ENCODE data around the gene FAM117A. TPM values are rescaled to one million over a fixed set of nuclear protein-coding genes. Genes with fewer than 3 reads are reported as not detected.

The FAM117A gene
- total and polyA plus RNA-seq, 12 donors, result 4.6 to 16.3 (median 10.3) TPM

- Histone ChIP-seq H3K4me3 (no peak overlapping the region), H3K27me3 (no peaks in the 10 kb centered on the region), H3K27ac (peak overlapping the region in 4 of 5 donors; percentile 5 to 61 (median 38)), H3K9me3 (replicated peaks in 1 of 3) (no peaks in the 10 kb centered on the region), H3K36me3 (replicated peaks in 1 of 2) (peaks cover 0 to 66% of the 10 kb centered on the region in 2 donors), H3K4me1 (replicated peaks in 1 of 2) (peaks cover 11 to 14% of the 10 kb centered on the region in 2 donors)
- 29 to 60% (median 44%) methylated on average over 3 to 8 of the region's 8 CpGs for WGBS, 4 donors
- intact Hi-C loops (cut with DNase I), result loop anchor here in 1 of 2 donors (10.0 kb wide), 1 partner anchor 47 kb away; the partner anchor contains the start of gene TAC4
- no peak for TF ChIP-seq POLR2A (IDR thresholded peaks at IDR 0.05)
- TF ChIP-seq CTCF (IDR thresholded peaks at IDR 0.05), result no peak
- DNase-seq, result peak; percentile 46 to 81 (median 70)
These were observed 34.3 kb upstream of the FAM117A start for GRCh38 chr17:49798182-49798581.

GRCh38 chr17:49795372-49795771, 31.4 kb upstream of the FAM117A start:
- Histone ChIP-seq H3K27me3 (no peaks in the 10 kb centered on the region), H3K4me1 (replicated peaks in 1 of 2) (peaks cover 11 to 32% of the 10 kb centered on the region in 2 donors), H3K4me3 (no peak overlapping the region), H3K27ac (no peak overlapping the region), H3K9me3 (replicated peaks in 1 of 3) (no peaks in the 10 kb centered on the region), H3K36me3 (replicated peaks in 1 of 2) (peaks cover 0 to 68% of the 10 kb centered on the region in 2 donors)
- WGBS, 4 donors, result 68 to 89% (median 87%) methylated on average over 5 of the region's 5 CpGs
- no peak for DNase-seq
- intact Hi-C loops (cut with DNase I), result loop anchor here in 1 of 2 donors (10.0 kb wide), 1 partner anchor 49 kb away; the partner anchor contains the start of gene TAC4
- TF ChIP-seq POLR2A (IDR thresholded peaks at IDR 0.05) (no peak), CTCF (IDR thresholded peaks at IDR 0.05) (no peak)

- H3K9me3 ChIP-seq (replicated peaks in 1 of 3), result no peaks in the 10 kb centered on the region
- no peak for TF ChIP-seq CTCF (IDR thresholded peaks at IDR 0.05)
- TF ChIP-seq POLR2A (IDR thresholded peaks at IDR 0.05), result no peak
- 86 to 96% (median 92%) methylated on average over 3 of the region's 3 CpGs for WGBS, 4 donors
- H3K27me3 ChIP-seq, result no peaks in the 10 kb centered on the region
- DNase-seq, result no peak
- no peak overlapping the region for H3K4me3 ChIP-seq
- H3K27ac ChIP-seq, result no peak overlapping the region
- peaks cover 0 to 51% of the 10 kb centered on the region in 2 donors for H3K36me3 ChIP-seq (replicated peaks in 1 of 2)
- intact Hi-C loops (cut with DNase I), result loop anchor here in 1 of 2 donors (10.0 kb wide), 1 partner anchor 51 kb away; the partner anchor contains the start of gene TAC4
- peaks cover 7 to 37% of the 10 kb centered on the region in 2 donors for H3K4me1 ChIP-seq (replicated peaks in 1 of 2)
These were observed 29.4 kb upstream of the FAM117A start for GRCh38 chr17:49793309-49793708.

- Histone ChIP-seq H3K27me3 (no peaks in the 10 kb centered on the region), H3K4me1 (replicated peaks in 1 of 2) (peaks cover 5 to 35% of the 10 kb centered on the region in 2 donors), H3K36me3 (replicated peaks in 1 of 2) (peaks cover 0 to 22% of the 10 kb centered on the region in 2 donors), H3K27ac (peak overlapping the region in 1 of 5 donors; percentile 18), H3K4me3 (peak overlapping the region in 2 of 4 donors; percentile 84 to 91), H3K9me3 (replicated peaks in 1 of 3) (no peaks in the 10 kb centered on the region)
- WGBS, 4 donors, result 2 to 3% (median 3%) methylated on average over 8 to 17 of the region's 17 CpGs
- TF ChIP-seq CTCF (IDR thresholded peaks at IDR 0.05) (no peak), POLR2A (IDR thresholded peaks at IDR 0.05) (no peak)
- no peak for DNase-seq
- intact Hi-C loops (cut with DNase I), result no loop called here
These were observed 25.3 kb upstream of the FAM117A start for GRCh38 chr17:49789243-49789578.

All from adrenal gland (tissue), 12 donors.